NT2/D1 (cell line): ENCODE data around the gene ASAP3.

Source experiments
- DNase-seq: peaks from one replicate; pipeline ENCODE4 v3.0.0-alpha.2; 2011; ENCODE audit warnings: low read depth, low spot score
- H3K27me3 ChIP-seq: 2 replicates; pipeline ENCODE4 v1.6.0; 2011; ENCODE audit warnings: mild to moderate bottlenecking; ENCODE audit not compliant: insufficient read length, insufficient read depth
- H3K36me3 ChIP-seq: 2 replicates; pipeline ENCODE4 v1.6.1; 2011; ENCODE audit warnings: mild to moderate bottlenecking, low read length, mixed read lengths; ENCODE audit not compliant: insufficient read depth, insufficient read length
- H3K4me1 ChIP-seq: 2 replicates; pipeline ENCODE4 v1.5.1; 2011; ENCODE audit not compliant: insufficient read depth, insufficient read length
- H3K4me3 ChIP-seq: 2 replicates; pipeline ENCODE4 v1.5.1; 2011; ENCODE audit warnings: low read depth; ENCODE audit not compliant: insufficient read length
- H3K9ac ChIP-seq: 2 replicates; pipeline ENCODE4 v1.6.0; 2011; ENCODE audit warnings: low read depth; ENCODE audit not compliant: insufficient read length
- H3K9me3 ChIP-seq: 2 replicates; pipeline ENCODE4 v1.5.1; 2011; ENCODE audit warnings: mild to moderate bottlenecking, low read length; ENCODE audit not compliant: insufficient read depth
- SUZ12 ChIP-seq: IDR thresholded peaks from 2 replicates; pipeline ENCODE4 v1.6.1; 2011; ENCODE audit not compliant: insufficient read length, insufficient read depth; ENCODE audit errors: extremely low read depth
- YY1 ChIP-seq: IDR thresholded peaks from 2 replicates; pipeline ENCODE4 v1.6.1; 2011; ENCODE audit not compliant: insufficient read length, insufficient read depth
- ZNF274 ChIP-seq: IDR thresholded peaks from 2 replicates; pipeline ENCODE4 v1.6.1; 2011; ENCODE audit warnings: mild to moderate bottlenecking, low read depth, low read length

The ASAP3 gene

DNA sequence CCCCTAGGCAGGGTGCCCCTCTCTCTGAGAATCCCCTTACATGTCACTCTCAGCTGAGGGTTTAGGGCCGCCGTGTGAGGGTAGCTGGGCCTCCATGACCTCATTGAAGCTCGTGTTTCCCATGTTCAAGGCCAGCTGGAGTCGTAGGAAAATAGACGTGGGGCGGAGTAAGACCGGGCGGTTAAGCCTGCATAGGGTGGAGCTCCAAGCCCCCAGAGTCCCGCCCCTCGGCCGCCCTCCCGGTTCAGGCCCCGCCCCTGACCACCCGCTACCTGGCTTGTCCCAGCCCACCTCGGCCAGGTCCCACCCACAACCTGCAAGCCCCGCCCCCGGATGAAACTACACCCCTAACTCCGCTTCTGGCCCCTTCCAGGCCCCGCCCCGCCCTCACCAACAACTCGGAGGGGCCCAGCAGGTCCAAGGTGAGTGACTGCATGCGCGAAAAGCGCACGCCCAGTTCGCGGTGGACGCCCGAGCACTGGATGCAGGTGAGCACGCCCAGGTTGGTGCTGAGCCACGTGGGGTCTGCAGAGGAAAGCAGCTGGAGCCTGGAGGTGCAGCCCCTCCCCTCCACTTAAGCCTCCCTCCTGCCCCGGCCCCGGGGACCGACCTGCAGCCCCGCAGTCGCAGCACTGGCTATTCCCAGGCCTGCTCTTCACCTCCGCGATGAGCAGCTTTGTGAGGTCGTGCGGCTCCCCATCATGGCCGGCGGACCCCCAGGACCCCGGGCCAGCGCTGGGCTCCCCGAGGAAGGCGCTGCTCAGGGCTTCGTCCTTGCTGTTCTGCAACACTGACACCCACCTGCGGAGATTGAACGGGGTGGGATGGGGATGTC is 47.2 kb downstream of the ASAP3 start:
- peak; percentile 11 for DNase-seq
- no peaks in the 10 kb centered on the region for H3K27me3 ChIP-seq

DNA sequence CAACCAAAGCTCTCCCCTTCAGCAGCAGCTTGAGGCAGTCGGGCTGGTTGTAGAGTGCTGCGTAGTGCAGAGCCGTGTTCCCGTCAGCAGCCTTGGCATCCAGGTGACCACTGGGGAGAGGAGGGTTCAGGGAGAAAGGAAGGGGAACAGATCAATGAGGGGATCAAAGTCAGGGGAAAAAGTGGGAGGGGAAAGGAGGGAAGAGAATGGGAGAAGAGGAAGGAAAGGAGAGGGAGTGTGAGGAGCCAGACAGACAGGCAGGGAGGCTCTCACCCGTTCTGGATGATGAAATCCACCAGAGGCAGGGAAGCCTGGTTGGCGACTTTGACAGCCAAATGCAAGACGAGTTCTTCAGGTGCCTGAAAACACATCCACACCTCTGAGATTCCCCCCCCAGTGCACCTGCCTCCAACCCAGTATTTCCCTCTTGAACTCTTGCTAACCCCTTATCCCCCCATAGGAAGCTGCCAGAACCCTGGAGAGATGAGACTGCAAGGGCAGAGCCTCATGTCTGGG is 49.7 kb downstream of the ASAP3 start:
- DNase-seq: no peak
- Histone ChIP-seq H3K9ac (no peak overlapping the region), H3K4me3 (no peak overlapping the region), H3K9me3 (no peaks in the 10 kb centered on the region), H3K4me1 (no peaks in the 10 kb centered on the region), H3K36me3 (peaks cover 92% of the 10 kb centered on the region), H3K27me3 (no peaks in the 10 kb centered on the region)
- no peak for TF ChIP-seq ZNF274
- TF ChIP-seq SUZ12: no peak
- no peak for TF ChIP-seq YY1

More for the DNA sequence above, 47.2 kb downstream of the ASAP3 start:
- no peak overlapping the region for H3K9ac ChIP-seq
- peaks cover 85% of the 10 kb centered on the region for H3K36me3 ChIP-seq
- H3K4me3 ChIP-seq: no peak overlapping the region
- H3K9me3 ChIP-seq: no peaks in the 10 kb centered on the region
- TF ChIP-seq SUZ12: no peak
- no peak for TF ChIP-seq ZNF274
- no peak for TF ChIP-seq YY1
- no peaks in the 10 kb centered on the region for H3K4me1 ChIP-seq

GRCh38 chr1:23433122-23433521 is 50.9 kb downstream of the ASAP3 start:
- no peak for DNase-seq
- Histone ChIP-seq H3K4me3 (no peak overlapping the region), H3K36me3 (peaks cover 91% of the 10 kb centered on the region), H3K9ac (no peak overlapping the region), H3K27me3 (peaks cover under 1% of the 10 kb centered on the region), H3K4me1 (no peaks in the 10 kb centered on the region), H3K9me3 (no peaks in the 10 kb centered on the region)
- no peak for TF ChIP-seq SUZ12
- no peak for TF ChIP-seq YY1
- TF ChIP-seq ZNF274: no peak

DNA sequence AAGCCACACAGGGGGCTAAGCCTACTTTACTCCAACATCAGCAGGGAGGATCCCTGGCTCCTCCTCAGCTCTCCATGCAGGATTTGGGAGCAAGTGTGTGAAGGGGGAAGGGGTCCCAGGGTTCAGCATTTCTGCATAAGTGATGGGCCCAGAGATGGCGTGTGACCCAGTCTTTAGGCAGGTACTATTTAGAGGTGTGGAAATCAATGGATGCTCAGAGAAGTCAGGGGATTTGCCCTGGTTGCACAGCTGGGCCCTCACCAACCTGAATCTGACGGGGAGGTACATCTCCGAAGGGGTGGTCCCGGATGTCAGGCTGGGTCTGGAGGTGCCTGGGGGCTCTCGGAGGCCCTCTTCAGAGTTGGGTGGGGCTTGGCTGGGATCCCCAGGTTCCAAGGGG is 52.5 kb downstream of the ASAP3 start:
- Histone ChIP-seq H3K9ac (no peak overlapping the region), H3K36me3 (peaks cover 86% of the 10 kb centered on the region), H3K27me3 (peaks cover 17% of the 10 kb centered on the region), H3K9me3 (no peaks in the 10 kb centered on the region), H3K4me1 (no peaks in the 10 kb centered on the region), H3K4me3 (no peak overlapping the region)
- TF ChIP-seq SUZ12 (no peak), ZNF274 (no peak), YY1 (no peak)
- DNase-seq: no peak

GRCh38 chr1:23430803-23431202 is 53.2 kb downstream of the ASAP3 start:
- no peaks in the 10 kb centered on the region for H3K9me3 ChIP-seq
- DNase-seq: no peak
- H3K4me1 ChIP-seq: no peaks in the 10 kb centered on the region
- no peak for TF ChIP-seq SUZ12
- no peak for TF ChIP-seq ZNF274
- no peak for TF ChIP-seq YY1
- peaks cover 86% of the 10 kb centered on the region for H3K36me3 ChIP-seq
- no peak overlapping the region for H3K4me3 ChIP-seq
- H3K9ac ChIP-seq: no peak overlapping the region
- H3K27me3 ChIP-seq: peaks cover 24% of the 10 kb centered on the region

GRCh38 chr1:23428136-23428905 is 55.7 kb downstream of the ASAP3 start:
- Histone ChIP-seq H3K9ac (no peak overlapping the region), H3K4me3 (no peak overlapping the region), H3K9me3 (no peaks in the 10 kb centered on the region), H3K36me3 (peaks cover 61% of the 10 kb centered on the region), H3K4me1 (no peaks in the 10 kb centered on the region), H3K27me3 (peaks cover 48% of the 10 kb centered on the region)
- TF ChIP-seq SUZ12: no peak
- no peak for TF ChIP-seq YY1
- TF ChIP-seq ZNF274: no peak
- DNase-seq: no peak

DNA sequence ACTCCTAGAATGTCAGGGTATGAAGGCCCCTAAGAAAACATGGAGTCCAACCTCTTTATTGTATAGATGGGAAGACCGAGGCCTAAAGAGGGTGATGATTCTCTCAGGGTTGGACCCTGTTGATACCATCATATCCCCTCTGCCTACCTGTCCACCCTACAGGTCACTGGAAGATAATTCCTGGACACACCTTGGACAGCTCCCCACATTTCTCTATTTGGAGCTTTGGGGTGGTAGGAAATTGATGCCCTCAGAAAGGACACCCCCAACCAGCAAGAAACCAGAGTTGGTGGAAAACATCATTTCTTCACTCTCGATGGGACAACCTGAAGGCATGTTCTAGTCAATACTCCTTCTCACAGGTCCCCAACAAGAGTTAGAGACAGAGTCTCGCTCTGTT is 56.4 kb downstream of the ASAP3 start:
- TF ChIP-seq ZNF274 (no peak), SUZ12 (no peak), YY1 (no peak)
- H3K4me3 ChIP-seq: no peak overlapping the region
- no peak overlapping the region for H3K9ac ChIP-seq
- H3K4me1 ChIP-seq: no peaks in the 10 kb centered on the region
- DNase-seq: no peak
- H3K27me3 ChIP-seq: peaks cover 56% of the 10 kb centered on the region
- no peaks in the 10 kb centered on the region for H3K9me3 ChIP-seq
- H3K36me3 ChIP-seq: peaks cover 54% of the 10 kb centered on the region
